ENCODE data around the gene CYP1A1.

Gene CYP1A1, protein sequence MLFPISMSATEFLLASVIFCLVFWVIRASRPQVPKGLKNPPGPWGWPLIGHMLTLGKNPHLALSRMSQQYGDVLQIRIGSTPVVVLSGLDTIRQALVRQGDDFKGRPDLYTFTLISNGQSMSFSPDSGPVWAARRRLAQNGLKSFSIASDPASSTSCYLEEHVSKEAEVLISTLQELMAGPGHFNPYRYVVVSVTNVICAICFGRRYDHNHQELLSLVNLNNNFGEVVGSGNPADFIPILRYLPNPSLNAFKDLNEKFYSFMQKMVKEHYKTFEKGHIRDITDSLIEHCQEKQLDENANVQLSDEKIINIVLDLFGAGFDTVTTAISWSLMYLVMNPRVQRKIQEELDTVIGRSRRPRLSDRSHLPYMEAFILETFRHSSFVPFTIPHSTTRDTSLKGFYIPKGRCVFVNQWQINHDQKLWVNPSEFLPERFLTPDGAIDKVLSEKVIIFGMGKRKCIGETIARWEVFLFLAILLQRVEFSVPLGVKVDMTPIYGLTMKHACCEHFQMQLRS

DNA sequence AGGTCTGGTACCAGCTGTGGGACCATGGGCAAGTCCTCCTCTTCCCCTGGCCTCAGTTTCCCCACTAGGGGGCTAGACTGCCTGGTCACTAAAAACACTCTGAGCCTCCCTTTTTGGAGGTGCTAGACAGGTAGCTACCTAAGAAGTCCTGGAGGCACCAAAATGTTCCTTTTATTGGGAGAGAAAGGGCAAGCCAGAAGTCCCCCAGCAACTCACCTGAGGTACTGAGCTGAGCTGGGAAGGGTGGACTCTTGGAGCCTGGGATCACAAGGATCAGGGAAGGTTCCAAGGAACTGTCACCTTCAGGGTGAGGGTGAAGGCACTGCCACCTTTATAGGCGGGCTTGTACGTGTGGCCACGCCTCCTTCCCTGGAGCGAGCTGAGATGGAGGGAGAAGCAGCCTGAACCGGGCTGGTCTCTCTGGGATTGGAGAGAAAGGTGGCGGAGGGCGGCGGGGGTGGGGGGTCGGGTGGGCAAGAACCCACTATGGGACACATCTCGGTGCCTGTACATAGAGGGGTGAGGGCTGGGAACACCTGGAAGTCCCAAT, at the start of gene CYP1A1:
TSS of gene CYP1A1 (minus strand) at position 304 of the 550 bp plus-strand sequence. CDS start 2,431 bp downstream, outside the sequence.
- no peaks in the 10 kb centered on the region for H3K9me3 ChIP-seq (ENCODE audit: control insufficient read depth, insufficient read depth, low read length)
- peaks cover 3% of the 10 kb centered on the region; the same call in 1 of the 2 replicates for H3K4me1 ChIP-seq (ENCODE audit: control insufficient read depth, insufficient read depth, low read length)
- peak within 1 kb of the TSS; percentile 71 for H3K4me3 ChIP-seq (ENCODE audit: low read depth, low read length)
- no peaks in the 10 kb centered on the region for H3K36me3 ChIP-seq (ENCODE audit: control insufficient read depth, insufficient read depth, low read length)
- peaks cover 35% of the 10 kb centered on the region for H3K27me3 ChIP-seq (ENCODE audit: control insufficient read depth, insufficient read depth, low read length)
- peak within 1 kb of the TSS; percentile 54 for H3K27ac ChIP-seq (ENCODE audit: low read depth, low read length)
- no peak within 1 kb of the TSS for H3K9ac ChIP-seq (ENCODE audit: low read depth, low read length)

DNA sequence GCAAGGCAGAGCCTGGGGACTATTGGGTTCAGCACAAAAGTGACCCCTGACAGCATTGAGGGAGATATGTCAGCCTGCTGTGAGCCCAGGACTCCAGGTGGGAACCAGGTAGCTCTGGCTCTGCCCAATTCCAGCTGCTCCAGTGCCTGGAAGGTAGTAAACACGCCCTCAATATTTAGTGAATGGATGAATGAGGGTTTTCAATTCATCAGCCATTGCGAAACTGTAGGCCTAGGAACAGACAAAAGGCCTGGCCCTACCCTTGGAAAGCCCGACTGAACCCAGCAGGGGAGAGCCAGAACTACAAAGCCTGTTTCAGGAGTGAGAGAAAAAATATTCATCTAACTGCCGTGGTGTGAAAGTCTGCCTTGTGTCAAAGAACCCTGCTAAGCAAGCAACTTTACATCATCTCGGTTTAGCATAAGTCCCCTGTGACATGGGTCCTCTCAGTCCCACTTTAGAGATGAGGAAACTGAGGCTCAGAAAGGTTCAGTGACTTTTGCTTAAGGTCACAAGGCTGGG, 48.5 kb upstream of the CYP1A1 start:
- Histone ChIP-seq H3K36me3 (ENCODE audit: control insufficient read depth, insufficient read depth, low read length) (no peaks in the 10 kb centered on the region), H3K4me1 (ENCODE audit: control insufficient read depth, insufficient read depth, low read length) (peaks cover 13% of the 10 kb centered on the region), H3K27me3 (ENCODE audit: control insufficient read depth, insufficient read depth, low read length) (no peaks in the 10 kb centered on the region), H3K9me3 (ENCODE audit: control insufficient read depth, insufficient read depth, low read length) (no peaks in the 10 kb centered on the region), H3K4me3 (ENCODE audit: low read depth, low read length) (no peak overlapping the region), H3K27ac (ENCODE audit: low read depth, low read length) (peak overlapping the region; percentile 75), H3K9ac (ENCODE audit: low read depth, low read length) (no peak overlapping the region)

DNA sequence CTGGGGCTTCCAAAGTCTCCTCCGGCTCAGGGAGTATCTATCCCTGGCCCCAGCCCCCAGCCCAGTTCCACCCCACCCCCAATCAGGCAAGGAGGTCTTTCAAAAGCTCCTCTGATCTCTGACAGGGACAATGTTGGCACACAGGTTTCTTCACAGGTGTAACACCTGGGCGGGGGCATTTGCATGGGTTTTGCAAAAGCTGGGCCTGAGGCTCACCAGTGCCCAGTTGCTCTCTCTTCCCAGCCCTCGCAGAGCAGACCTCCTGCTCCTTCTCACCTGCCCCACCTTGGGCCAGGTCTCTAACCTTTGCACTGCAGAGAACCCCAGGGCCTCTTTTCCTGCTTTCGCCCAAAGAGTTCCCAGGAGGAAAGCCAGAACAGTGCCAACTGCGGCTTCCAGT, 48.0 kb upstream of the CYP1A1 start:
- Histone ChIP-seq H3K9me3 (ENCODE audit: control insufficient read depth, insufficient read depth, low read length) (no peaks in the 10 kb centered on the region), H3K27me3 (ENCODE audit: control insufficient read depth, insufficient read depth, low read length) (no peaks in the 10 kb centered on the region), H3K36me3 (ENCODE audit: control insufficient read depth, insufficient read depth, low read length) (no peaks in the 10 kb centered on the region), H3K4me1 (ENCODE audit: control insufficient read depth, insufficient read depth, low read length) (peaks cover 16% of the 10 kb centered on the region), H3K4me3 (ENCODE audit: low read depth, low read length) (no peak overlapping the region), H3K9ac (ENCODE audit: low read depth, low read length) (no peak overlapping the region), H3K27ac (ENCODE audit: low read depth, low read length) (peak overlapping the region; percentile 75)

DNA sequence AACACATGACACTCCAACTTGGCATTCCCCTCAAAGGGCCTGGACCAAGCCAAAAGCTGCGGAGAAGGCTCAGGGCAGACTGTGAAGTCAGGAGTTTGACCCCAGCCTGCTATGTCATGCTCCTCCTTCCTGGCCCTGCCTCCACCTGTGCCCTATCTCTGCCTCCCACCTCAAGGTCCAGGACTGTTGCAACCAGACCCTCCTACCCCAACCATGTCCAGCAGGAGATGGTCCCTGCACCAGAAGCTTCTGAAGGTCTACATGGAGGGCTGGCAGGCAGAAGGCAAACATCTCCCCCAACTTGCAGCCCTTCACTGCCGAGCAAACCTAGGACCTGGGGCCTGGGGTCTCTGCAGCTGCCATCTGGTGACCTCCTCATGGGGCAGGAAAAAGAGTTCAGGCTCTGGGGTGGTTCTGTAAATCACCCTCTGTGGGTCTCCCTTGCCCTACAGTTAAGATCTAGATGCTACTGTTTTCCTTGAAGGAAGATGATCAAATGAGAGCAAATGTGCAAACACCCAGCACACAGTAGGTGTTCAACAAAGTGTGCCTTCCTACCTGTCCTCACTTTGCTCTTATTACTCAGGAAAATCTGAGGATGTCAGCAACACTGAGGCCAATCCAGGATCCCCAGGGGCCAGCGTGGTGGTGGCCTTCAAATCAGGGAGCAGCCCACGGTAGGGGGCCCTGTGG, 45.0 kb upstream of the CYP1A1 start:
- Histone ChIP-seq H3K27me3 (ENCODE audit: control insufficient read depth, insufficient read depth, low read length) (no peaks in the 10 kb centered on the region), H3K36me3 (ENCODE audit: control insufficient read depth, insufficient read depth, low read length) (no peaks in the 10 kb centered on the region), H3K4me1 (ENCODE audit: control insufficient read depth, insufficient read depth, low read length) (peaks cover 16% of the 10 kb centered on the region), H3K9me3 (ENCODE audit: control insufficient read depth, insufficient read depth, low read length) (no peaks in the 10 kb centered on the region), H3K9ac (ENCODE audit: low read depth, low read length) (no peak overlapping the region), H3K27ac (ENCODE audit: low read depth, low read length) (no peak overlapping the region), H3K4me3 (ENCODE audit: low read depth, low read length) (no peak overlapping the region)

DNA sequence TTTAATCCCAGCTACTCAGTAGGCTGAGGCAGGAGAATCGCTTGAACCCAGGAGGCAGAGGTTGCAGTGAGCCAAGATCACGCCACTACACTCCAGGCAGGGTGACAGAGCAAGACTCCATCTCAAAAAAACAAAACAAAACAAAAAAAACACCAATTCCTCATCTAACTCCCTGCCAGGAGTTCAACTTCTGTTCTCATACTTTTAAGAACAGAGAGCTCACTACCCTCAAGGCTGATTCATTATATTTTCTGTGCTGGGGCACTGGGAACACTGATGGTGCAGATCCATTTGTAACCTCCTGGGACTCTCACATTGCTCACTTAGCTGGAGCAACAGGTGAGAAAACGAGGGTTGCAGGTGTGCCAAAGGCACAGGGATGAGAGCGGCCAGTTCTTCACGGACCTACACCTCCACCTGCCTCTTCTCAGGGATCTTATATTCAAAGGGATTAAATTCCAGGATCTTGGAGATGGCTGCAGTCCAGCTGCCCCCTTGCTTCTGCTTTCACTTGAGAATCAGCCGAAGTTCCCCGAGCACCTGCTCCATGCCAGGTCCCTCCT, 44.2 kb upstream of the CYP1A1 start:
- no peak overlapping the region for H3K27ac ChIP-seq (ENCODE audit: low read depth, low read length)
- H3K27me3 ChIP-seq (ENCODE audit: control insufficient read depth, insufficient read depth, low read length), result no peaks in the 10 kb centered on the region
- no peaks in the 10 kb centered on the region for H3K36me3 ChIP-seq (ENCODE audit: control insufficient read depth, insufficient read depth, low read length)
- no peaks in the 10 kb centered on the region for H3K9me3 ChIP-seq (ENCODE audit: control insufficient read depth, insufficient read depth, low read length)
- peaks cover 16% of the 10 kb centered on the region for H3K4me1 ChIP-seq (ENCODE audit: control insufficient read depth, insufficient read depth, low read length)
- no peak overlapping the region for H3K9ac ChIP-seq (ENCODE audit: low read depth, low read length)
- H3K4me3 ChIP-seq (ENCODE audit: low read depth, low read length), result no peak overlapping the region

DNA sequence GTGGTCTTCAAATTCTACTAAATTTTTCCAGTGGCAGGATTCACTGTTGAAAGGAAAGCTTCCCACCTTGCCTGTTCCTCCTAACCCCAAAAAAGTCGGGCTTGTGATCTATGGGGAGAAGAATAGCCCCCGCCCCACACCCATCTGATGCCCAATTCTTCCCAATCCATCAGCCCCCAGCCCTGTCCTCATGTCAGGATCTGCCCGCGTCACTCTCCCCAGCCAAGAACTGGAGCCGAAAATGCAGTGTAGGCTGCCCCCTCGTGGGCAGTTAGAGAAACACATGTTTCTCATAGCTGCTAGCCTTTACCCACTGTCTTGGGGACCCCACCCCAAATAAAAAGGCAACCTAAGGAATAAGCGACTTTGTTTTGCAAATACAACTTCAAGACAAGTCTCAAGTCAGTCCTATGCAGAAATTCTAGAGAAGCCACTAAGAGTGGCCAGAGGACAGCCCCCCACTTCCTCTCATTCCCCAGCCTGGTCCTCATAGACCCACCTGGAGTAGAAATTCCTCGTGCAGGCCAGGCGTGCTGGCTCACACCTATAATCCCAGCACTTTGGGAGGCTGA, 43.5 kb upstream of the CYP1A1 start:
- no peak overlapping the region for H3K9ac ChIP-seq (ENCODE audit: low read depth, low read length)
- no peak overlapping the region for H3K27ac ChIP-seq (ENCODE audit: low read depth, low read length)
- H3K27me3 ChIP-seq (ENCODE audit: control insufficient read depth, insufficient read depth, low read length), result no peaks in the 10 kb centered on the region
- no peaks in the 10 kb centered on the region for H3K36me3 ChIP-seq (ENCODE audit: control insufficient read depth, insufficient read depth, low read length)
- H3K9me3 ChIP-seq (ENCODE audit: control insufficient read depth, insufficient read depth, low read length), result no peaks in the 10 kb centered on the region
- H3K4me3 ChIP-seq (ENCODE audit: low read depth, low read length), result peak overlapping the region; percentile 35; the same call in 1 of the 2 replicates
- H3K4me1 ChIP-seq (ENCODE audit: control insufficient read depth, insufficient read depth, low read length), result peaks cover 12% of the 10 kb centered on the region

DNA sequence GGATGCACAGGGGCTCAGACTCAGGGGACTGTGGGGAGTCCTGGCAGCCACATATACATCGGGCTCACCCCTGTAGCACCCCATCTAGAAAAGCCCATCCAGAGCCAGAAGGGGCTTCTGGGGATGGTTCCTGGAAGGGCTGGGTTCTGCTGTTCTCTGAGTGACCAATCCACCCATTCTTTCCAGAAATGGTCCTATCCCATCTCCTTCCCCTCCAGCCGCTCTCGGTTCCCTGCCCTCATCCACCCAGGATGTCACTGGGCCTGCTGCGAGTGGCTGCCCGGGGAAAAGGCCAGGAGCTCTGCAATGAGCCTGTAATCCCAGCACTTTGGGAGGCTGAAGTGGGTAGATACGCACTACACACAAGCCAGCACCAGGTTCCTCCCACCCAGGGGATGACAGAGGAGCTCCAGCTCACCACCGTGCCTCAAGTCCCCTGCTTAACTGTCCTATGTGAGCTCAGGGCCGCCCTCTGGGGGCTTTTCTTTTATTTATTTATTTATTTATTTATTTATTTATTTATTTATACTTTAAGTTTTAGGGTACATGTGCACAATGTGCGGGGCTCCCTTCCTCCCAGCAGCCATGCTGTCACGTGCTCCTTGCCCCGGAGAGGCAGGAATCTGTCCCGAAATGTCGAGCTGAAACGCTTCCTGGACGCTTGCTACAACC, 42.9 kb upstream of the CYP1A1 start:
- Histone ChIP-seq H3K4me3 (ENCODE audit: low read depth, low read length) (peak overlapping the region; percentile 35; the same call in 1 of the 2 replicates), H3K9ac (ENCODE audit: low read depth, low read length) (no peak overlapping the region), H3K36me3 (ENCODE audit: control insufficient read depth, insufficient read depth, low read length) (no peaks in the 10 kb centered on the region), H3K9me3 (ENCODE audit: control insufficient read depth, insufficient read depth, low read length) (no peaks in the 10 kb centered on the region), H3K27ac (ENCODE audit: low read depth, low read length) (no peak overlapping the region), H3K27me3 (ENCODE audit: control insufficient read depth, insufficient read depth, low read length) (no peaks in the 10 kb centered on the region), H3K4me1 (ENCODE audit: control insufficient read depth, insufficient read depth, low read length) (peaks cover 7% of the 10 kb centered on the region)

DNA sequence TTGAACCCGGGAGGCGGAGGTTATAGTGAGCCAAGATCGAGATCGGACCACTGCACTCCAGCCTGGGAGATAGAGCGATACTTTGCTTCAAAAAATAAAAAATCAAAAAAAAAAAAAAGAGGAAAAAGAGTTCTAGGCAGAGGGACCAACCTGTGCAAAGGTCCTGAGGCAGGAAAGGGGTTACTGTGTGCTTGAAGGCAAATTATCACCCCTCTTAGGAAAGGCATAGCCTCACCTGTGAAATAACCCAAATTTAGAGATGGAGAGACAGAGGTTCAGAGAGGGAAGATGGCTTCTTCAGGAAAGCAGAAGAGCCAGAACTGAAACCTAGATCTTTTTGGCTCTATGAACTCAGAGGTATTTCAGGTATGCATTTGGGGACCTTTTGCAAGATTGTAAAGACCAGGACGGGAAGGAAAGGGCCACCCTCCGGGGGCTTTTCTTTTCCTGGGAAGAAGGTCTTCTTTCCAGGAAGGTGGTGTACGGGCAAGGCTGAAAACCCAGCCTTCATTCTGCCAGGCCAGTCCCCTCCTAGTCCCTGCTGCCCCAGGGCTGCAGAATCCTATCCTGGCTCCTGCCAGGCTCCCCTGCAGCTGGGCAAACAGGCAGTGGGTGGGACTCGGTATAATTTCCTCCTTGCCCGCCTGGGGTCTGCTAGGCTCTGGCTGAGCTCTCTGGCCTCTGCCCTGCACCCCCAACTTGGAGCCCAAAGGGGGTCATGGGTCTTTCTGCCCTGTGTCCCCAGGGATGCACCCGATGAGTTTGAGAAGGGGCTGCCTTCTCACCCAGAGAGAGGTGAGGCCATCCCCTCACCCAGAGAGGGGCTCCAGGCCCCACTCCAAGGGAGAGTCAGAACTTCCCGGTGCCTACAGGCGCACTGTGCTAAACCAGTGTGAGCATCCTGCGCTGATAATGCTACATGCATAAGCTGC, 42.1 kb upstream of the CYP1A1 start:
- no peak overlapping the region for H3K27ac ChIP-seq (ENCODE audit: low read depth, low read length)
- no peak overlapping the region for H3K9ac ChIP-seq (ENCODE audit: low read depth, low read length)
- no peak overlapping the region for H3K4me3 ChIP-seq (ENCODE audit: low read depth, low read length)
- H3K4me1 ChIP-seq (ENCODE audit: control insufficient read depth, insufficient read depth, low read length), result peaks cover 2% of the 10 kb centered on the region
- no peaks in the 10 kb centered on the region for H3K27me3 ChIP-seq (ENCODE audit: control insufficient read depth, insufficient read depth, low read length)
- no peaks in the 10 kb centered on the region for H3K36me3 ChIP-seq (ENCODE audit: control insufficient read depth, insufficient read depth, low read length)
- no peaks in the 10 kb centered on the region for H3K9me3 ChIP-seq (ENCODE audit: control insufficient read depth, insufficient read depth, low read length)

DNA sequence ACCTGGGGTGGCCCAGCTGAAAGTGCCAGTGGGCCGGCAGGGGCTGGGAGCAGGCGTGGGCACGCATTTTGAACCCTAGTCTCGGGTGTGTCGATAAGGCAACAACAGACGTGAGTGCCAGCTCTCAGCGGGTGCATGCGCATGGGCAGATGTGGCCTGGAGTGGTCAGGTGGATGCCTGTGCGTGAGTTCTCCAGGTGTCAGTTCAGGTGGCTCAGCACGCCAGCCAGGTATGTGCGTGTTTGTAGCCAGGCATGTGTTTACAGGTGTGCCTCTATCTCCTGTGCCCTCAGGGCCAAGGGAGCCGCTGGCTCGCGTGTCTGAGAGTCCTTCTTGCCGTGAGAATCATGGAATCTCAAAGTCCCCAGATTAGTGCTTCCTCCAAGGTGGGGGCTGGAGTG, 38.1 kb upstream of the CYP1A1 start:
- Histone ChIP-seq H3K4me3 (ENCODE audit: low read depth, low read length) (no peak overlapping the region), H3K36me3 (ENCODE audit: control insufficient read depth, insufficient read depth, low read length) (no peaks in the 10 kb centered on the region), H3K27ac (ENCODE audit: low read depth, low read length) (no peak overlapping the region), H3K4me1 (ENCODE audit: control insufficient read depth, insufficient read depth, low read length) (no peaks in the 10 kb centered on the region), H3K27me3 (ENCODE audit: control insufficient read depth, insufficient read depth, low read length) (no peaks in the 10 kb centered on the region), H3K9me3 (ENCODE audit: control insufficient read depth, insufficient read depth, low read length) (no peaks in the 10 kb centered on the region), H3K9ac (ENCODE audit: low read depth, low read length) (no peak overlapping the region; the same call in 1 of the 2 replicates)

All from HUES48 (cell line).